Measurements from ENCODE around the gene ARRDC2. TPM values are rescaled to one million over a fixed set of nuclear protein-coding genes. Genes with fewer than 3 reads are reported as not detected.

Gene ARRDC2
- total and polyA plus RNA-seq, 2 of the 13 experiments (the other 11 are each of a cell fraction or from before 2014, with no cell fraction given) = 2.1 to 3.4 TPM

DNA sequence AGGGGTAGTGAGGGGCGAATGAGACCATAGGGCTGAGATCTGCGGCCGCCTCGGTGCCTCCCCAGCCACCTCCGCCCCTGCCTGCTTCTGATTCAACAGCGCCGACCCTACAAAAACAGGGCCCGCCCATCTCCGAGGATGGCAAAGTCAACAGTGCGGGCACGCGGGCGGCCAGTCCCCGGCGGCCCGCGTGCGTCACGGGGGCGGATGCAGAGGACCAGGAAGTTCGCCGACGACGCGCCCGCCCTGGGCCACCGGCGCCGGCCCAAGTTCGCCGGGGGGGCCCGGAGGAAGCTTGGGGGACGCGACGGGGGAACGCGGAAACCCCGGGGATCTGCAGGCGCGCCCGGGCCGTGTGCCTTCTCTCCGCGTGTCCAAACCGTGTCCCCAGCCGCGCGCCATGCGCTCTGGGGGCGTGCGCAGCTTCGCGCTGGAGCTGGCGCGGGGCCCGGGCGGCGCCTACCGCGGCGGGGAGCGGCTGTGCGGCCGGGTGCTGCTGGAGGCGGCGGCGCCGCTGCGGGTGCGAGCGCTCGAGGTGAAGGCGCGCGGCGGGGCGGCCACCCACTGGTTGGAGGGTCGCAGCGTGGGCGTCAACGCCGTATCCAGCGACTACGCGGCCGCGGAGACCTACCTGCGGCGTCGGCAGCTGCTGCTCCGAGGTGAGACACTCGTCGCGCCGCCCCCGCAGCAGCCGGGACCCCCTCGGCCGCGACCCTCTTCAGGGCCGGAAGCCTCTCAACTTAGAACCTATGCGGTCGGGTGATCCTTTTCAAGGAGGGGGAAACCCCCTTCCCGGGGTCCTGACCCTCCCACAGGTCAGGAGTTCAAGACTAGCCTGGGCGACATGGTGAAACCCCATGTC, 6.8 kb upstream of the ARRDC2 start (continued):
- TF ChIP-seq JDP2 (CRISPR knock-in tag; IDR thresholded peaks at IDR 0.05; ENCODE audit: borderline replicate concordance) = no peak
- TF ChIP-seq ZNF263 (CRISPR knock-in tag; IDR thresholded peaks at IDR 0.05) = no peak
- TF ChIP-seq POLR2AphosphoS2 (IDR thresholded peaks at IDR 0.05; ENCODE audit: low read depth, low read length) = no peak
- TF ChIP-seq NFRKB (IDR thresholded peaks at IDR 0.05) = no peak
- TF ChIP-seq SOX5 (CRISPR knock-in tag; IDR thresholded peaks at IDR 0.05; ENCODE audit: borderline replicate concordance) = peak; percentile 51; the same call in 1 of the 2 replicates
- TF ChIP-seq, protein P1, sequence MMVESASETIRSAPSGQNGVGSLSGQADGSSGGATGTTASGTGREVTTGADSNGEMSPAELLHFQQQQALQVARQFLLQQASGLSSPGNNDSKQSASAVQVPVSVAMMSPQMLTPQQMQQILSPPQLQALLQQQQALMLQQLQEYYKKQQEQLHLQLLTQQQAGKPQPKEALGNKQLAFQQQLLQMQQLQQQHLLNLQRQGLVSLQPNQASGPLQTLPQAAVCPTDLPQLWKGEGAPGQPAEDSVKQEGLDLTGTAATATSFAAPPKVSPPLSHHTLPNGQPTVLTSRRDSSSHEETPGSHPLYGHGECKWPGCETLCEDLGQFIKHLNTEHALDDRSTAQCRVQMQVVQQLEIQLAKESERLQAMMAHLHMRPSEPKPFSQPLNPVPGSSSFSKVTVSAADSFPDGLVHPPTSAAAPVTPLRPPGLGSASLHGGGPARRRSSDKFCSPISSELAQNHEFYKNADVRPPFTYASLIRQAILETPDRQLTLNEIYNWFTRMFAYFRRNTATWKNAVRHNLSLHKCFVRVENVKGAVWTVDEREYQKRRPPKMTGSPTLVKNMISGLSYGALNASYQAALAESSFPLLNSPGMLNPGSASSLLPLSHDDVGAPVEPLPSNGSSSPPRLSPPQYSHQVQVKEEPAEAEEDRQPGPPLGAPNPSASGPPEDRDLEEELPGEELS (CRISPR knock-in tag; IDR thresholded peaks at IDR 0.05) = no peak
- TF ChIP-seq TRIM24 (CRISPR knock-in tag; IDR thresholded peaks at IDR 0.05) = no peak
- TF ChIP-seq KAT7 (CRISPR knock-in tag; IDR thresholded peaks at IDR 0.05; ENCODE audit: borderline replicate concordance) = no peak
- TF ChIP-seq, protein P2, sequence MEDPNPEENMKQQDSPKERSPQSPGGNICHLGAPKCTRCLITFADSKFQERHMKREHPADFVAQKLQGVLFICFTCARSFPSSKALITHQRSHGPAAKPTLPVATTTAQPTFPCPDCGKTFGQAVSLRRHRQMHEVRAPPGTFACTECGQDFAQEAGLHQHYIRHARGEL (CRISPR knock-in tag; IDR thresholded peaks at IDR 0.05) = no peak
- peak; percentile 57; the same call in 1 of the 2 replicates for TF ChIP-seq ZBTB10 (CRISPR knock-in tag; IDR thresholded peaks at IDR 0.05; ENCODE audit: borderline replicate concordance)
- TF ChIP-seq KLF6 (CRISPR knock-in tag; IDR thresholded peaks at IDR 0.05) = peak; percentile 90
- no peak for TF ChIP-seq ZNF772 (CRISPR knock-in tag; IDR thresholded peaks at IDR 0.05)
- no peak for TF ChIP-seq ZNF75D (CRISPR knock-in tag; IDR thresholded peaks at IDR 0.05; ENCODE audit: borderline replicate concordance)
- no peak for TF ChIP-seq NCOR1 (IDR thresholded peaks at IDR 0.05; ENCODE audit: borderline replicate concordance, low read length)
- TF ChIP-seq ZNF761 (CRISPR knock-in tag; conservative IDR thresholded peaks at IDR 0.05) = no peak
- TF ChIP-seq ZNF605 (CRISPR knock-in tag; IDR thresholded peaks at IDR 0.05) = no peak
- TF ChIP-seq BCL3 (CRISPR knock-in tag; IDR thresholded peaks at IDR 0.05) = peak; percentile 71; the same call in 1 of the 2 replicates
- TF ChIP-seq, protein P3, sequence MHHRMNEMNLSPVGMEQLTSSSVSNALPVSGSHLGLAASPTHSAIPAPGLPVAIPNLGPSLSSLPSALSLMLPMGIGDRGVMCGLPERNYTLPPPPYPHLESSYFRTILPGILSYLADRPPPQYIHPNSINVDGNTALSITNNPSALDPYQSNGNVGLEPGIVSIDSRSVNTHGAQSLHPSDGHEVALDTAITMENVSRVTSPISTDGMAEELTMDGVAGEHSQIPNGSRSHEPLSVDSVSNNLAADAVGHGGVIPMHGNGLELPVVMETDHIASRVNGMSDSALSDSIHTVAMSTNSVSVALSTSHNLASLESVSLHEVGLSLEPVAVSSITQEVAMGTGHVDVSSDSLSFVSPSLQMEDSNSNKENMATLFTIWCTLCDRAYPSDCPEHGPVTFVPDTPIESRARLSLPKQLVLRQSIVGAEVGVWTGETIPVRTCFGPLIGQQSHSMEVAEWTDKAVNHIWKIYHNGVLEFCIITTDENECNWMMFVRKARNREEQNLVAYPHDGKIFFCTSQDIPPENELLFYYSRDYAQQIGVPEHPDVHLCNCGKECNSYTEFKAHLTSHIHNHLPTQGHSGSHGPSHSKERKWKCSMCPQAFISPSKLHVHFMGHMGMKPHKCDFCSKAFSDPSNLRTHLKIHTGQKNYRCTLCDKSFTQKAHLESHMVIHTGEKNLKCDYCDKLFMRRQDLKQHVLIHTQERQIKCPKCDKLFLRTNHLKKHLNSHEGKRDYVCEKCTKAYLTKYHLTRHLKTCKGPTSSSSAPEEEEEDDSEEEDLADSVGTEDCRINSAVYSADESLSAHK (CRISPR knock-in tag; IDR thresholded peaks at IDR 0.05; ENCODE audit: borderline replicate concordance) = no peak
- no peak for TF ChIP-seq ZNF891 (CRISPR knock-in tag; IDR thresholded peaks at IDR 0.05)
- TF ChIP-seq ZNF260 (CRISPR knock-in tag; IDR thresholded peaks at IDR 0.05; ENCODE audit: borderline replicate concordance, low read depth) = no peak
- TF ChIP-seq IRX3 (CRISPR knock-in tag; IDR thresholded peaks at IDR 0.05; ENCODE audit: borderline replicate concordance, low read depth) = 0 out of 2 replicates have a peak, but pooled peaks have one; percentile 49
